ENCODE data around the gene BPIFB4. TPM values are rescaled to one million over a fixed set of nuclear protein-coding genes. Genes with fewer than 3 reads are reported as not detected.

The BPIFB4 gene
- total and polyA plus RNA-seq, 2 donors (not counting 1 experiment from before 2014, with no cell fraction given), result not detected

DNA sequence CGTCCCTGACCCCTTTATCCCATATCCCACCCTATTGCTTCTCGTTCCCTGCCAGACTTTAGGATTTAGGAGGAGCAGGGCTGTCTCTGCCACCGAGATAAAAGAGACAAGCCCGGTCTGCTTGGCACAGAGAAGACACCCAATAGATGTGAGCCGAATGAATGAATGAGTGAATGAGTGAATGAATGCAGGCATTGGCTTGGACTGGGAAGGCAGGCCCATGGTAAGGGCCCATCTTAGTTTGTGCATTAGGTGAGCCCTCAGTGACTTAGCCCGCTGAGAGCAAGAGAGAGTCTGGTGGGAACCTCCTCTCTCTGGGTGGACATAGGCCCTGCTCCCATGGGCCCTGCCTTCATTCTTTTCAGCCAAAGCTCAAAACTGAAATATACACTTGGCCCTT, 48.9 kb upstream of the BPIFB4 start:
- no peak for ATAC-seq (ENCODE audit: low read depth)
- Mint-ChIP-seq H3K4me3 (no peak overlapping the region), H3K27ac (no peak overlapping the region), H3K9me3 (ENCODE audit: insufficient read depth) (peaks cover 4% of the 10 kb centered on the region), H3K27me3 (peaks cover 9% of the 10 kb centered on the region), H3K4me1 (no peaks in the 10 kb centered on the region)
- ChIA-PET CTCF (no interaction called here), POLR2A (no interaction called here)
- no peak for TF ChIP-seq EZH2 (IDR thresholded peaks at IDR 0.05; ENCODE audit: borderline replicate concordance, insufficient read depth, low read depth, low read length, poor library complexity, severe bottlenecking)
- TF ChIP-seq, protein P1, sequence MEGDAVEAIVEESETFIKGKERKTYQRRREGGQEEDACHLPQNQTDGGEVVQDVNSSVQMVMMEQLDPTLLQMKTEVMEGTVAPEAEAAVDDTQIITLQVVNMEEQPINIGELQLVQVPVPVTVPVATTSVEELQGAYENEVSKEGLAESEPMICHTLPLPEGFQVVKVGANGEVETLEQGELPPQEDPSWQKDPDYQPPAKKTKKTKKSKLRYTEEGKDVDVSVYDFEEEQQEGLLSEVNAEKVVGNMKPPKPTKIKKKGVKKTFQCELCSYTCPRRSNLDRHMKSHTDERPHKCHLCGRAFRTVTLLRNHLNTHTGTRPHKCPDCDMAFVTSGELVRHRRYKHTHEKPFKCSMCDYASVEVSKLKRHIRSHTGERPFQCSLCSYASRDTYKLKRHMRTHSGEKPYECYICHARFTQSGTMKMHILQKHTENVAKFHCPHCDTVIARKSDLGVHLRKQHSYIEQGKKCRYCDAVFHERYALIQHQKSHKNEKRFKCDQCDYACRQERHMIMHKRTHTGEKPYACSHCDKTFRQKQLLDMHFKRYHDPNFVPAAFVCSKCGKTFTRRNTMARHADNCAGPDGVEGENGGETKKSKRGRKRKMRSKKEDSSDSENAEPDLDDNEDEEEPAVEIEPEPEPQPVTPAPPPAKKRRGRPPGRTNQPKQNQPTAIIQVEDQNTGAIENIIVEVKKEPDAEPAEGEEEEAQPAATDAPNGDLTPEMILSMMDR (IDR thresholded peaks at IDR 0.05), result no peak
- no peak overlapping the region for H2AFZ ChIP-seq (ENCODE audit: insufficient read depth, low read depth, low read length, poor library complexity, severe bottlenecking)
- no peaks in the 10 kb centered on the region for H3K4me1 ChIP-seq (ENCODE audit: control insufficient read depth in 2 of 2, insufficient read depth in 2 of 2, low read length in 2 of 2)
- no peak overlapping the region for H3K9ac ChIP-seq (ENCODE audit: low read length)
- no peaks in the 10 kb centered on the region for H3K79me2 ChIP-seq (ENCODE audit: control insufficient read depth, insufficient read depth, low read length)
- H3K36me3 ChIP-seq (replicated peaks in 1 of 2; ENCODE audit: control extremely low read depth in 1 of 2, control insufficient read depth in 1 of 2, extremely low read depth in 1 of 2, insufficient read depth in 2 of 2, low read length in 1 of 2), result no peaks in the 10 kb centered on the region
- no peak for DNase-seq
- no peak overlapping the region for H3K27ac ChIP-seq (ENCODE audit: low read length in 2 of 2)
- intact Hi-C loops (cut with micrococcal nuclease), result no loop called here
- peaks cover 0 to 8% (median 4%) of the 10 kb centered on the region in 3 donors for H3K9me3 ChIP-seq (ENCODE audit: control extremely low read depth in 1 of 3, control insufficient read depth in 2 of 3, insufficient read depth in 1 of 3, low read length in 2 of 3)
- H4K20me1 ChIP-seq (ENCODE audit: control insufficient read depth, insufficient read depth, low read length, poor library complexity, severe bottlenecking), result no peaks in the 10 kb centered on the region
- H3K4me3 ChIP-seq (ENCODE audit: control extremely low read depth in 1 of 5, extremely low read depth in 1 of 5, insufficient read depth in 1 of 5, low read depth in 2 of 5, low read length in 4 of 5), result no peak overlapping the region
- WGBS (ENCODE audit: insufficient coverage), result 94% methylated on average over 3 of the region's 6 CpGs
- no peak overlapping the region for H3K4me2 ChIP-seq (replicated peaks; ENCODE audit: low read depth, low read length, poor library complexity, severe bottlenecking)
- H3K27me3 ChIP-seq (replicated peaks in 1 of 4; ENCODE audit: control extremely low read depth in 1 of 4, control insufficient read depth in 3 of 4, insufficient read depth in 4 of 4, low read length in 3 of 4), result peaks cover 0 to 7% (median 0%) of the 10 kb centered on the region in 4 experiments

DNA sequence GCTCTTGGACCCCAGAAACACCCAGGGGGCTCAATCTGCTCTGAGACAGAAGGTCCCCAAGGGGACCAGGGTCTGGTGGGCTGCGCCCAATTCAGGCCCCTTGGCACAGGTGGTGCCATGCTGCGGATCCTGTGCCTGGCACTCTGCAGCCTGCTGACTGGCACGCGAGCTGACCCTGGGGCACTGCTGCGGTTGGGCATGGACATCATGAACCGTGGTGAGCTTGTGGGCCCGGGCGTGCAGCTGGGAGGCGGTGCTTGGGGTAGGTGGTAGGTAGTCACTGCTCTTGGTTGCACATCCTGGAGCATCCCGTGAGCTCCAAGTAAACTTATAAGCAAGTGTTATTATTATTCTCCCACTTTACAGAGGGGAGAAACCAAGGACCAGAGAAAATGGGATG, 47.9 kb upstream of the BPIFB4 start, which contains the start of gene BPIFB6:
Gene BPIFB6, plus strand, starts transcription at position 118 of the 400 bp plus-strand sequence. Its CDS starts 0 bp downstream, at position 118.
- no peaks in the 10 kb centered on the region for H3K79me2 ChIP-seq (ENCODE audit: control insufficient read depth, insufficient read depth, low read length)
- no peak within 1 kb of the TSS for H2AFZ ChIP-seq (ENCODE audit: insufficient read depth, low read depth, low read length, poor library complexity, severe bottlenecking)
- no peaks in the 10 kb centered on the region for H4K20me1 ChIP-seq (ENCODE audit: control insufficient read depth, insufficient read depth, low read length, poor library complexity, severe bottlenecking)
- H3K4me3 ChIP-seq (ENCODE audit: control extremely low read depth in 1 of 5, extremely low read depth in 1 of 5, insufficient read depth in 1 of 5, low read depth in 2 of 5, low read length in 4 of 5), result no peak within 1 kb of the TSS
- H3K9me3 Mint-ChIP-seq (ENCODE audit: insufficient read depth), result peaks cover 4% of the 10 kb centered on the region
- ATAC-seq (ENCODE audit: low read depth), result no peak
- ChIA-PET CTCF (no interaction called here), POLR2A (no interaction called here)
- no peaks in the 10 kb centered on the region for H3K4me1 ChIP-seq (ENCODE audit: control insufficient read depth in 2 of 2, insufficient read depth in 2 of 2, low read length in 2 of 2)
- WGBS (ENCODE audit: insufficient coverage), result 95% methylated on average over 7 of the region's 10 CpGs
- TF ChIP-seq, protein P1 (IDR thresholded peaks at IDR 0.05), result no peak
- TF ChIP-seq EZH2 (IDR thresholded peaks at IDR 0.05; ENCODE audit: borderline replicate concordance, insufficient read depth, low read depth, low read length, poor library complexity, severe bottlenecking), result no peak
- H3K27me3 Mint-ChIP-seq, result peaks cover 9% of the 10 kb centered on the region
- no peak within 1 kb of the TSS for H3K4me3 Mint-ChIP-seq
- no peak for DNase-seq
- peaks cover 0 to 7% (median 0%) of the 10 kb centered on the region in 4 experiments for H3K27me3 ChIP-seq (replicated peaks in 1 of 4; ENCODE audit: control extremely low read depth in 1 of 4, control insufficient read depth in 3 of 4, insufficient read depth in 4 of 4, low read length in 3 of 4)
- no peak within 1 kb of the TSS for H3K4me2 ChIP-seq (replicated peaks; ENCODE audit: low read depth, low read length, poor library complexity, severe bottlenecking)
- H3K27ac ChIP-seq (ENCODE audit: low read length in 2 of 2), result no peak within 1 kb of the TSS
- H3K36me3 ChIP-seq (replicated peaks in 1 of 2; ENCODE audit: control extremely low read depth in 1 of 2, control insufficient read depth in 1 of 2, extremely low read depth in 1 of 2, insufficient read depth in 2 of 2, low read length in 1 of 2), result no peaks in the 10 kb centered on the region
- intact Hi-C loops (cut with micrococcal nuclease), result no loop called here
- peaks cover 0 to 8% (median 4%) of the 10 kb centered on the region in 3 donors for H3K9me3 ChIP-seq (ENCODE audit: control extremely low read depth in 1 of 3, control insufficient read depth in 2 of 3, insufficient read depth in 1 of 3, low read length in 2 of 3)
- no peak within 1 kb of the TSS for H3K27ac Mint-ChIP-seq
- H3K4me1 Mint-ChIP-seq, result no peaks in the 10 kb centered on the region
- H3K9ac ChIP-seq (ENCODE audit: low read length), result no peak within 1 kb of the TSS
